Cardiac muscle cell (in vitro differentiated cells and primary cell): ENCODE results near the gene MAGEA11. TPM values are rescaled to one million over a fixed set of nuclear protein-coding genes. Genes with fewer than 3 reads are reported as not detected.
"Not testable (repeated sequence)": the region's sequence is repeated elsewhere in the genome, so short reads cannot be mapped to it uniquely, and the experiment has no call there.

Source experiments
- DNase-seq, 2 donors: peaks; one replicate each; pipeline versions ENCODE4 v3.0.0 to v3.0.0-alpha.2; 2010 to 2017; ENCODE audit warnings: low read depth in 1 of 2, low spot score in 1 of 2
- H3K27ac ChIP-seq: fragments of 200-600 bp; sonication (generic); 2 replicates; pipeline ENCODE4 v1.5.1; 2016
- H3K27me3 ChIP-seq: fragments of 200-600 bp; sonication (generic); 2 replicates; pipeline ENCODE4 v1.6.0; 2016; ENCODE audit warnings: control low read depth
- H3K36me3 ChIP-seq: fragments of 200-600 bp; sonication (generic); 2 replicates; pipeline ENCODE4 v1.5.1; 2016; ENCODE audit warnings: control low read depth
- H3K4me1 ChIP-seq: fragments of 200-600 bp; sonication (generic); 2 replicates; pipeline ENCODE4 v1.8.1; 2017; ENCODE audit warnings: low read depth, mild to moderate bottlenecking, mixed run types
- H3K4me3 ChIP-seq: fragments of 200-600 bp; sonication (generic); 2 replicates; pipeline ENCODE4 v1.5.1; 2016; ENCODE audit warnings: mild to moderate bottlenecking
- H3K9me3 ChIP-seq: fragments of 200-600 bp; sonication (generic); 2 replicates; pipeline ENCODE4 v1.5.1; 2017; ENCODE audit warnings: low read depth, mild to moderate bottlenecking, control low read depth
- CTCF ChIP-seq: IDR thresholded peaks from 2 replicates; pipeline ENCODE4 v1.5.1; 2012; ENCODE audit warnings: low read depth, mild to moderate bottlenecking, low read length
- polyA plus RNA-seq: library from polyadenylated mRNA; unstranded; fragments of >200 nt; fragmentation: Nextera tagmentation; extraction: Ambion mirVana; gene quantifications from 2 replicates; pipeline ENCODE4 v1.2.1, GENCODE V29; 2016
- total RNA-seq: library from RNA; depleted of rRNA; stranded (reverse); fragments of >200 nt; gene quantifications from 2 replicates; pipeline ENCODE4 v1.2.3, GENCODE V29; 2016

MAGEA11 gene
- total and polyA plus RNA-seq, 2 experiments from 2014 or later: not detected

GRCh38 chrX:149682956-149683947 is 28.6 kb upstream of the MAGEA11 start:
- DNase-seq: no peak
- H3K9me3 ChIP-seq: no peaks in the 10 kb centered on the region
- H3K4me3 ChIP-seq: no peak overlapping the region
- H3K27ac ChIP-seq: no peak overlapping the region
- no peak for TF ChIP-seq CTCF
- H3K27me3 ChIP-seq: no peaks in the 10 kb centered on the region
- H3K36me3 ChIP-seq: no peaks in the 10 kb centered on the region
- H3K4me1 ChIP-seq: no peaks in the 10 kb centered on the region

- H3K27ac ChIP-seq: no peak overlapping the region
- no peaks in the 10 kb centered on the region for H3K9me3 ChIP-seq
- no peak for DNase-seq
Observed at GRCh38 chrX:149683966-149684730, 27.7 kb upstream of the MAGEA11 start.

GRCh38 chrX:149687991-149688390 is 23.9 kb upstream of the MAGEA11 start:
- H3K4me1 ChIP-seq: no peaks in the 10 kb centered on the region
- no peak for TF ChIP-seq CTCF
- H3K9me3 ChIP-seq: no peaks in the 10 kb centered on the region
- no peak overlapping the region for H3K4me3 ChIP-seq
- H3K27me3 ChIP-seq: no peaks in the 10 kb centered on the region
- H3K27ac ChIP-seq: no peak overlapping the region
- no peak for DNase-seq
- no peaks in the 10 kb centered on the region for H3K36me3 ChIP-seq

More at GRCh38 chrX:149683966-149684730, 27.7 kb upstream of the MAGEA11 start:
- H3K27me3 ChIP-seq: no peaks in the 10 kb centered on the region
- H3K36me3 ChIP-seq: no peaks in the 10 kb centered on the region
- no peaks in the 10 kb centered on the region for H3K4me1 ChIP-seq
- no peak for TF ChIP-seq CTCF
- H3K4me3 ChIP-seq: no peak overlapping the region

GRCh38 chrX:149688552-149688951 is 23.3 kb upstream of the MAGEA11 start:
- H3K27me3 ChIP-seq: no peaks in the 10 kb centered on the region
- no peaks in the 10 kb centered on the region for H3K9me3 ChIP-seq
- no peak overlapping the region for H3K4me3 ChIP-seq
- no peak overlapping the region for H3K27ac ChIP-seq
- no peak for DNase-seq
- H3K4me1 ChIP-seq: no peaks in the 10 kb centered on the region
- H3K36me3 ChIP-seq: no peaks in the 10 kb centered on the region
- no peak for TF ChIP-seq CTCF

GRCh38 chrX:149691794-149692193 is 20.1 kb upstream of the MAGEA11 start:
- H3K4me1 ChIP-seq: no peaks in the 10 kb centered on the region
- H3K36me3 ChIP-seq: no peaks in the 10 kb centered on the region
- H3K4me3 ChIP-seq: no peak overlapping the region
- no peak for TF ChIP-seq CTCF
- no peak for DNase-seq
- H3K27ac ChIP-seq: no peak overlapping the region
- H3K27me3 ChIP-seq: no peaks in the 10 kb centered on the region
- H3K9me3 ChIP-seq: no peaks in the 10 kb centered on the region

- not testable (repeated sequence) for H3K27me3 ChIP-seq, H3K4me3 ChIP-seq, H3K4me1 ChIP-seq, H3K36me3 ChIP-seq, DNase-seq, H3K9me3 ChIP-seq, H3K27ac ChIP-seq
Observed at GRCh38 chrX:149692686-149693272, 19.1 kb upstream of the MAGEA11 start.
